H1 (cell line): Measurements from ENCODE around the gene UQCR10.

Experiments used
- CBX8 ChIP-seq: fragments of 300-800, 300-1000 bp; sonication (generic); IDR thresholded peaks from 2 replicates; pipeline ENCODE4 v1.7.1; 2016; ENCODE audit warnings: low read depth, low read length, borderline replicate concordance
- CTCF ChIP-seq, 3 experiments: IDR thresholded peaks; 1 replicate in 2 of 3; 2 replicates in 1 of 3; pipeline versions ENCODE4 v1.5.1 to v1.6.1; 2011; ENCODE audit warnings: low read length in 3 of 3, mild to moderate bottlenecking in 3 of 3, inconsistent platforms in 2 of 3, low read depth in 1 of 3, moderate library complexity in 1 of 3; ENCODE audit not compliant: insufficient read depth in 1 of 3; ENCODE audit errors: control extremely low read depth in 1 of 3
- POLR2A ChIP-seq, 2 experiments: IDR thresholded peaks; 1 replicate in 1 of 2; 2 replicates in 1 of 2; pipeline ENCODE4 v1.6.1; 2011; ENCODE audit warnings: low read depth in 2 of 2, low read length in 2 of 2, mild to moderate bottlenecking in 2 of 2; ENCODE audit errors: control extremely low read depth in 1 of 2

- TF ChIP-seq POLR2A (IDR thresholded peaks at IDR 0.05; ENCODE audit: control extremely low read depth in 1 of 2, low read depth in 2 of 2, low read length in 2 of 2) (no peak), CBX8 (no peak), CTCF (IDR thresholded peaks at IDR 0.05; ENCODE audit: control extremely low read depth in 1 of 3, insufficient read depth in 1 of 3, low read depth in 1 of 3, low read length in 3 of 3) (no peak)
Measured at GRCh38 chr22:29768052-29768693, 1.0 kb downstream of the UQCR10 start.
